HL-60 (cell line): ENCODE data around the gene SLC25A4.

Experiments
- CTCF ChIP-seq: IDR thresholded peaks from one replicate; pipeline ENCODE4 v1.5.1; 2011; ENCODE audit warnings: low read length, control low read depth, inconsistent platforms; ENCODE audit not compliant: insufficient read depth
- GABPA ChIP-seq: IDR thresholded peaks from 2 replicates; pipeline ENCODE4 v1.6.1; 2012; ENCODE audit warnings: low read depth
- POLR2AphosphoS5 ChIP-seq: IDR thresholded peaks from 2 replicates; pipeline ENCODE4 v1.6.1; 2012; ENCODE audit warnings: low read depth
- REST ChIP-seq: IDR thresholded peaks from 2 replicates; pipeline ENCODE4 v1.6.1; 2012; ENCODE audit warnings: low read depth; ENCODE audit not compliant: insufficient replicate concordance

GRCh38 chr4:185143601-185143969 is 519 bp downstream of the SLC25A4 start:
- TF ChIP-seq CTCF (no peak), GABPA (no peak), POLR2AphosphoS5 (no peak), REST (no peak)
